Endothelial cell (in vitro differentiated cells): Measurements from ENCODE around the gene ECE2. TPM values are rescaled to one million over a fixed set of nuclear protein-coding genes. Genes with fewer than 3 reads are reported as not detected.

Experiments
- DNase-seq: peaks from one replicate; pipeline ENCODE4 v3.0.0; 2021; ENCODE audit warnings: low spot score
- H3K27ac Mint-ChIP-seq: one replicate; pipeline ENCODE4 v1.8.0; 2021; ENCODE audit warnings: mixed read lengths, inconsistent platforms; ENCODE audit not compliant: unreplicated experiment
- H3K27me3 Mint-ChIP-seq: one replicate; pipeline ENCODE4 v1.8.0; 2021; ENCODE audit warnings: mild to moderate bottlenecking, moderate library complexity, mixed read lengths, inconsistent platforms; ENCODE audit not compliant: unreplicated experiment
- H3K36me3 Mint-ChIP-seq: one replicate; pipeline ENCODE4 v1.8.0; 2021; ENCODE audit warnings: mild to moderate bottlenecking, low read depth, mixed read lengths, inconsistent platforms; ENCODE audit not compliant: unreplicated experiment
- H3K4me1 Mint-ChIP-seq: one replicate; pipeline ENCODE4 v1.8.0; 2021; ENCODE audit warnings: mild to moderate bottlenecking, mixed read lengths, inconsistent platforms; ENCODE audit not compliant: unreplicated experiment
- H3K4me3 Mint-ChIP-seq: one replicate; pipeline ENCODE4 v1.8.0; 2021; ENCODE audit warnings: mild to moderate bottlenecking, mixed read lengths, inconsistent platforms; ENCODE audit not compliant: unreplicated experiment
- H3K9me3 Mint-ChIP-seq: one replicate; pipeline ENCODE4 v1.8.0; 2021; ENCODE audit warnings: mixed read lengths, inconsistent platforms; ENCODE audit not compliant: unreplicated experiment
- total RNA-seq: library from RNA; stranded (reverse); fragmentation: NEBNext Ultra II Directional; extraction: Animal tissue kit (Norgen Biotek cat#: 25700); gene quantifications from one replicate; pipeline ENCODE4 v1.2.1, GENCODE V29; 2021; ENCODE audit not compliant: unreplicated experiment
- TF ChIP-seq, protein P1 (sequence below): fragments of 200-600 bp; sonication (generic); IDR thresholded peaks from one replicate; pipeline ENCODE4 v1.5.0; 2021; ENCODE audit warnings: antibody characterized with exemption; ENCODE audit not compliant: unreplicated experiment

Gene ECE2
- total RNA-seq, 1 donor from 2014 or later = not detected

DNA sequence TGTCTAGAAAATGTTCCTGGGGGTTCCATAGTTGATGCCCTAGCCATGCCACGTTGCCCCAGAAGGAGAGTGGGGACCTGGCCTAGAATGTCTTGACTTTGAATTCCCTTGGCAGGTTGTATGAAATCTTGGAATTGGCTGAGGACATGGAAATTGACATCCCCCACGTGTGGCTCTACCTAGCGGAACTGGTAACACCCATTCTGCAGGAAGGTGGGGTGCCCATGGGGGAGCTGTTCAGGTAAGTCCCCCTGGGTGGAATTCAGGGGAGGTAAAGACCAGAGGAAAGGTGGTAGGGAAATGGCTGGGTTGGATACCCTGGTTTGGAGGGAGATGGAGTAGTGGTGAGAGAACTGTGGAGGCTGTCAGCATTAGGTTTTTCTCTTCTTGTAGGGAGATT lies 52.7 kb downstream of the ECE2 start:
- H3K27ac Mint-ChIP-seq = no peak overlapping the region
- DNase-seq = no peak
- H3K36me3 Mint-ChIP-seq = peaks cover 81% of the 10 kb centered on the region

DNA sequence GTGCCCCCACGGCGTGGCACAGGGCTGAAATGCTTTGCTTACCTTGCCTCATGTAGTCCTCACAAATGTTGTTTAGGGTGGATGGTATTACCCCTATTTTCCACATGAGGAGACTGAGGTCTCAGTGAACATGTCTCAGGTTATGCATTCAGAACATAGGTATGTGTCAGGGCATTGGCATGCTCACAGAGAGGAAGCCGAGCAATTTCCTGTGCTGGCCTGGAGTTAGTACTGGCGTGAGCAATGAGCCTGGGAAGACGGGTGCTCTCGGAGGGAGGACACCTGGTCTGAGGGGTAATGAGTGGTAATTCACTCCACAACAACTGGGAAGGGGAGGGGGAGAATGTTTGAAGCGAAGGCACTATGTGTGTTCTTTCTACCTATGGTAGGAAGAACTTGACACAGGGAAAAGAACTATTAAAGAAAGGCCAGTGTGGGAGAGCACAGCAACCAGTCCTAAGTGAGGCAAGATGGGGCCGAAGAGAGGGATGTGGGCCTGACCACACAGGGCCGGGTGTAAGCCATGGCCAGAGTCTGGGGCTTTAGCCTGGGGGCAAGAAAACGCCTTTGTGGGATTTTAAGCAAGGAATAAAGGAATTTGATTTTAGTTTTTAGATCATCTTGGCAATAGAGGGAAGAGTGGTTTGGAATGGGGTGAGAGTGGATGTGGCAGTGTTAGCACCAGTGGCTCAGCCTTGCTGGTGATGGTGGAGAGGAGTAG lies 56.7 kb downstream of the ECE2 start:
- peak overlapping the region; percentile 96 for H3K27ac Mint-ChIP-seq
- DNase-seq = peak; percentile 49
- peaks cover 35% of the 10 kb centered on the region for H3K27me3 Mint-ChIP-seq
- TF ChIP-seq, protein P1, sequence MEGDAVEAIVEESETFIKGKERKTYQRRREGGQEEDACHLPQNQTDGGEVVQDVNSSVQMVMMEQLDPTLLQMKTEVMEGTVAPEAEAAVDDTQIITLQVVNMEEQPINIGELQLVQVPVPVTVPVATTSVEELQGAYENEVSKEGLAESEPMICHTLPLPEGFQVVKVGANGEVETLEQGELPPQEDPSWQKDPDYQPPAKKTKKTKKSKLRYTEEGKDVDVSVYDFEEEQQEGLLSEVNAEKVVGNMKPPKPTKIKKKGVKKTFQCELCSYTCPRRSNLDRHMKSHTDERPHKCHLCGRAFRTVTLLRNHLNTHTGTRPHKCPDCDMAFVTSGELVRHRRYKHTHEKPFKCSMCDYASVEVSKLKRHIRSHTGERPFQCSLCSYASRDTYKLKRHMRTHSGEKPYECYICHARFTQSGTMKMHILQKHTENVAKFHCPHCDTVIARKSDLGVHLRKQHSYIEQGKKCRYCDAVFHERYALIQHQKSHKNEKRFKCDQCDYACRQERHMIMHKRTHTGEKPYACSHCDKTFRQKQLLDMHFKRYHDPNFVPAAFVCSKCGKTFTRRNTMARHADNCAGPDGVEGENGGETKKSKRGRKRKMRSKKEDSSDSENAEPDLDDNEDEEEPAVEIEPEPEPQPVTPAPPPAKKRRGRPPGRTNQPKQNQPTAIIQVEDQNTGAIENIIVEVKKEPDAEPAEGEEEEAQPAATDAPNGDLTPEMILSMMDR = no peak
- H3K4me1 Mint-ChIP-seq = peaks cover 59% of the 10 kb centered on the region
- H3K9me3 Mint-ChIP-seq = no peaks in the 10 kb centered on the region
- H3K36me3 Mint-ChIP-seq = peaks cover 62% of the 10 kb centered on the region
- H3K4me3 Mint-ChIP-seq = peak overlapping the region; percentile 63

More for the DNA sequence above, 52.7 kb downstream of the ECE2 start:
- H3K4me1 Mint-ChIP-seq = peaks cover 32% of the 10 kb centered on the region
- TF ChIP-seq, protein P1 = no peak
- H3K27me3 Mint-ChIP-seq = peaks cover 18% of the 10 kb centered on the region
- H3K4me3 Mint-ChIP-seq = no peak overlapping the region
- no peaks in the 10 kb centered on the region for H3K9me3 Mint-ChIP-seq

DNA sequence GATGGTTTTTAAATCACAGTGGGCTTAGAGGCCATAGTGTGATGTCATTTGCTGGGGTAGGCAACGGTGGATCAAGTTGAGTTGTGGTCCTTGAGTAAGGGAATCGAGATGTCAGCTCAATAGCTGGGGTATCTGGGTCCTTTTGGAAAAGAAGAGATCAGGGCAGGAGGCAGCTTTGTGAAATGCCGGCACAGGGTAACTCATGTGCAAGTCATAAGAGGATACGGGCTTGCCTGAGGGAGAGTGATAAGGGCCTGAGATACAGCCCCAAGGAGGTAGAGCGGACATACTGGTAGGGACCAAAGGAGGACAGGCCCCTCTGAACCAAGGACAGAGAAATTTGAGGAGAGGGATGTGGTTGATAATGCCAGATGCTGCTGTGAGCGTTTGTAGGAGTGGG lies 57.4 kb downstream of the ECE2 start:
- peak overlapping the region; percentile 63 for H3K4me3 Mint-ChIP-seq

DNA sequence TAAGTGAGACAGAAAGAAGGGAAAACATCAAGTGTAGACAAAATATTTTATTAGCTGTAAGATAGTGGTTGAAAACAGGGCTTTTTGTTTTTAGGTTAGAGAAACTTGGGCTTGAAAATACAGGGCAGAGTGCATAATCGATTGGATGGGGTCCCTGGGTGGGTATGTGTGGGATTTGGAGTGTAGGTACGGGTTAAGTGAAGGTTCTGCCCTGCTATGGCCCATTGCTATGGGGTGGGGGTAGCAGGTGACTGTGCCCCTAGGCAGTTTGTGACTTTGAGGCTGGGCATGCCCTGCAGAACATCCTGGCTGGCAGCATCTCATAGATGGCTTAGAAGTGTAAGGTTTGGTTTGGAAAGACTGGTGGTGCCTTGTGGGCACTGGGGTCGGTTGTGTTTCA lies 57.9 kb downstream of the ECE2 start:
- Mint-ChIP-seq H3K27me3 (peaks cover 35% of the 10 kb centered on the region), H3K27ac (peak overlapping the region; percentile 96), H3K9me3 (no peaks in the 10 kb centered on the region), H3K4me3 (peak overlapping the region; percentile 63), H3K4me1 (peaks cover 67% of the 10 kb centered on the region), H3K36me3 (peaks cover 59% of the 10 kb centered on the region)
- DNase-seq = no peak
- TF ChIP-seq, protein P1 = no peak

More for the DNA sequence above, 57.4 kb downstream of the ECE2 start:
- Mint-ChIP-seq H3K27me3 (peaks cover 38% of the 10 kb centered on the region), H3K9me3 (no peaks in the 10 kb centered on the region), H3K36me3 (peaks cover 64% of the 10 kb centered on the region), H3K27ac (peak overlapping the region; percentile 96), H3K4me1 (peaks cover 65% of the 10 kb centered on the region)
- no peak for DNase-seq
- TF ChIP-seq, protein P1 = no peak

DNA sequence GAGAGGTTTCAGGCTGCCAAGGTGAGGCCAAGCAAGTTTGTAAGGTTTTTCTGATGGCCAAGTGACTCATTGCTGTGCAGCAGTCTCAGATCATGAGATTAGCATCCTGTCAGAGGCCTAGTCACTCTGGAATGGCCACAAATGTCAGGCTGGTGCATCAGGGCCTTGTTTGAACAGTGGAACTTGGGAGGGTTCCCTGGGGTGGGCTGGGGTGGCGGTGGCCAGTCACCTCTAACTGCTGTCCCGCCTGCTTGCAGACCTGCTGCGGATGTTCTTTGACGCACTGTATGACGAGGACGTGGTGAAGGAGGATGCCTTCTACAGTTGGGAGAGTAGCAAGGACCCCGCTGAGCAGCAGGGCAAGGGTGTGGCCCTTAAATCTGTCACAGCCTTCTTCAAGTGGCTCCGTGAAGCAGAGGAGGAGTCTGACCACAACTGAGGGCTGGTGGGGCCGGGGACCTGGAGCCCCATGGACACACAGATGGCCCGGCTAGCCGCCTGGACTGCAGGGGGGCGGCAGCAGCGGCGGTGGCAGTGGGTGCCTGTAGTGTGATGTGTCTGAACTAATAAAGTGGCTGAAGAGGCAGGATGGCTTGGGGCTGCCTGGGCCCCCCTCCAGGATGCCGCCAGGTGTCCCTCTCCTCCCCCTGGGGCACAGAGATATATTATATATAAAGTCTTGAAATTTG lies 58.8 kb downstream of the ECE2 start:
- H3K27ac Mint-ChIP-seq = peak overlapping the region; percentile 96

More for the DNA sequence above, 58.8 kb downstream of the ECE2 start:
- no peaks in the 10 kb centered on the region for H3K9me3 Mint-ChIP-seq
- peaks cover 52% of the 10 kb centered on the region for H3K36me3 Mint-ChIP-seq
- H3K4me1 Mint-ChIP-seq = peaks cover 69% of the 10 kb centered on the region
- peaks cover 37% of the 10 kb centered on the region for H3K27me3 Mint-ChIP-seq
- DNase-seq = no peak
- peak overlapping the region; percentile 63 for H3K4me3 Mint-ChIP-seq
- TF ChIP-seq, protein P1 = no peak
